WTC11 (cell line): ENCODE data around the gene ZNF205. TPM values are rescaled to one million over a fixed set of nuclear protein-coding genes. Genes with fewer than 3 reads are reported as not detected.

Source experiments
- ATAC-seq: fragments of 200-7000 bp; cut with Tn5 transposase; 2 replicates; pipeline ENCODE4 v1.10.0; 2021; ENCODE audit warnings: mild to moderate bottlenecking, moderate library complexity
- CTCF ChIA-PET: fragments of 300-600 bp; sonication (Branson Sonifier 250); formaldehyde crosslinking; loops from one replicate; lab custom pipeline; 2021; ENCODE audit warnings: antibody characterized with exemption; lab: Charles Lee
- POLR2A ChIA-PET: fragments of 350-600 bp; sonication (Branson Sonifier 250); formaldehyde crosslinking; loops from one replicate; lab custom pipeline; 2021; ENCODE audit warnings: antibody characterized with exemption; lab: Charles Lee
- DNase-seq: peaks from one replicate; pipeline ENCODE4 v3.0.0; 2021; ENCODE audit warnings: low spot score
- H3K27ac Mint-ChIP-seq: 2 replicates; pipeline ENCODE4 v1.8.0; 2021; ENCODE audit warnings: mixed read lengths
- H3K27me3 Mint-ChIP-seq: 2 replicates; pipeline ENCODE4 v1.8.0; 2021; ENCODE audit warnings: low read depth, mild to moderate bottlenecking, moderate library complexity, mixed read lengths
- H3K36me3 Mint-ChIP-seq: 2 replicates; pipeline ENCODE4 v1.8.0; 2021; ENCODE audit warnings: mixed read lengths
- H3K4me1 Mint-ChIP-seq: 2 replicates; pipeline ENCODE4 v1.8.0; 2022; ENCODE audit warnings: mixed read lengths
- H3K4me3 Mint-ChIP-seq: 2 replicates; pipeline ENCODE4 v1.8.0; 2021; ENCODE audit warnings: mild to moderate bottlenecking, moderate library complexity, mixed read lengths
- H3K9me3 Mint-ChIP-seq: 2 replicates; pipeline ENCODE4 v1.8.0; 2021; ENCODE audit warnings: mixed read lengths
- ATF2 ChIP-seq: sonication (generic); formaldehyde crosslinking; IDR thresholded peaks from 2 replicates; pipeline ENCODE4 v1.8.1; 2022; ENCODE audit warnings: low read depth, missing genetic modification reagents, borderline replicate concordance
- CREM ChIP-seq: sonication (generic); formaldehyde crosslinking; IDR thresholded peaks from 2 replicates; pipeline ENCODE4 v1.8.1; 2022; ENCODE audit warnings: mild to moderate bottlenecking, missing genetic modification reagents, moderate library complexity
- CTCF ChIP-seq: fragments of 200-600 bp; IDR thresholded peaks from 2 replicates; pipeline ENCODE4 v1.8.0; 2022; ENCODE audit warnings: antibody characterized with exemption
- ERG ChIP-seq: fragments of 250-450 bp; sonication (Bioruptor Pico); IDR thresholded peaks from 2 replicates; pipeline ENCODE4 v1.8.0; 2021; ENCODE audit warnings: mild to moderate bottlenecking
- ESRRA ChIP-seq: sonication (generic); formaldehyde crosslinking; IDR thresholded peaks from 2 replicates; pipeline ENCODE4 v1.8.1; 2022; ENCODE audit warnings: mild to moderate bottlenecking, missing genetic modification reagents, borderline replicate concordance
- FOXJ3 ChIP-seq: sonication (generic); formaldehyde crosslinking; IDR thresholded peaks from 2 replicates; pipeline ENCODE4 v1.9.0; 2021; ENCODE audit warnings: missing genetic modification reagents, mild to moderate bottlenecking, borderline replicate concordance
- FOXP1 ChIP-seq: sonication (generic); formaldehyde crosslinking; IDR thresholded peaks from 2 replicates; pipeline ENCODE4 v1.8.0; 2022; ENCODE audit warnings: missing genetic modification reagents, mild to moderate bottlenecking, moderate library complexity, borderline replicate concordance
- GRHL2 ChIP-seq: fragments of 250-450 bp; sonication (Bioruptor Pico); IDR thresholded peaks from 2 replicates; pipeline ENCODE4 v1.8.0; 2022; ENCODE audit warnings: mild to moderate bottlenecking, moderate library complexity; ENCODE audit not compliant: insufficient replicate concordance, severe bottlenecking
- HMGA2 ChIP-seq: fragments of 250-450 bp; sonication (Bioruptor Pico); IDR thresholded peaks from 2 replicates; pipeline ENCODE4 v1.4.0; 2021; ENCODE audit warnings: mild to moderate bottlenecking, moderate library complexity
- IRF2 ChIP-seq: sonication (generic); formaldehyde crosslinking; IDR thresholded peaks from 2 replicates; pipeline ENCODE4 v1.8.0; 2022; ENCODE audit warnings: low read depth, missing genetic modification reagents, borderline replicate concordance
- JUN ChIP-seq: sonication (generic); formaldehyde crosslinking; IDR thresholded peaks from 2 replicates; pipeline ENCODE4 v1.8.0; 2023; ENCODE audit warnings: mild to moderate bottlenecking, missing genetic modification reagents
- MLX ChIP-seq: sonication (generic); formaldehyde crosslinking; IDR thresholded peaks from 2 replicates; pipeline ENCODE4 v1.8.1; 2023; ENCODE audit warnings: mild to moderate bottlenecking, missing genetic modification reagents, moderate library complexity
- MYBL2 ChIP-seq: sonication (generic); formaldehyde crosslinking; IDR thresholded peaks from 2 replicates; pipeline ENCODE4 v1.8.1; 2023; ENCODE audit warnings: mild to moderate bottlenecking, moderate library complexity, missing genetic modification reagents
- NFE2L1 ChIP-seq: sonication (generic); formaldehyde crosslinking; IDR thresholded peaks from 2 replicates; pipeline ENCODE4 v1.8.1; 2023; ENCODE audit warnings: missing genetic modification reagents
- OVOL2 ChIP-seq: fragments of 250-450 bp; sonication (Bioruptor Pico); IDR thresholded peaks from 2 replicates; pipeline ENCODE4 v1.9.0; 2021; ENCODE audit warnings: mild to moderate bottlenecking, borderline replicate concordance
- PRRX2 ChIP-seq: fragments of 250-450 bp; sonication (Bioruptor Pico); IDR thresholded peaks from 2 replicates; pipeline ENCODE4 v1.8.0; 2021; ENCODE audit warnings: mild to moderate bottlenecking
- RORB ChIP-seq: fragments of 250-450 bp; sonication (Bioruptor Pico); IDR thresholded peaks from 2 replicates; pipeline ENCODE4 v1.9.0; 2021; ENCODE audit warnings: mild to moderate bottlenecking
- TEAD1 ChIP-seq: sonication (generic); formaldehyde crosslinking; IDR thresholded peaks from 2 replicates; pipeline ENCODE4 v1.8.0; 2022; ENCODE audit warnings: mild to moderate bottlenecking, missing genetic modification reagents
- TP53 ChIP-seq: sonication (generic); formaldehyde crosslinking; IDR thresholded peaks from 2 replicates; pipeline ENCODE4 v1.8.1; 2023; ENCODE audit warnings: mild to moderate bottlenecking, missing genetic modification reagents
- ZBTB21 ChIP-seq: sonication (generic); formaldehyde crosslinking; IDR thresholded peaks from 2 replicates; pipeline ENCODE4 v1.8.1; 2023; ENCODE audit warnings: mild to moderate bottlenecking, missing genetic modification reagents, borderline replicate concordance
- ZNF232 ChIP-seq: sonication (generic); formaldehyde crosslinking; IDR thresholded peaks from 2 replicates; pipeline ENCODE4 v1.8.0; 2022; ENCODE audit warnings: mild to moderate bottlenecking, missing genetic modification reagents
- ZNF416 ChIP-seq: fragments of 250-450 bp; sonication (Bioruptor Pico); IDR thresholded peaks from 2 replicates; pipeline ENCODE4 v1.9.0; 2021; ENCODE audit warnings: mild to moderate bottlenecking, inconsistent platforms
- ZNF423 ChIP-seq: fragments of 250-450 bp; sonication (Bioruptor Pico); IDR thresholded peaks from 2 replicates; pipeline ENCODE4 v2.1.2; 2022; ENCODE audit warnings: mild to moderate bottlenecking, moderate library complexity
- ZNF671 ChIP-seq: fragments of 250-450 bp; sonication (Bioruptor Pico); IDR thresholded peaks from 2 replicates; pipeline ENCODE4 v1.8.0; 2021; ENCODE audit warnings: mild to moderate bottlenecking
- total RNA-seq: library from RNA; stranded (reverse); gene quantifications from 3 replicates; pipeline ENCODE4 v1.2.3, GENCODE V29; 2021
- TF ChIP-seq, protein P1 (sequence below): sonication (generic); formaldehyde crosslinking; IDR thresholded peaks from 2 replicates; pipeline ENCODE4 v1.8.0; 2023; ENCODE audit warnings: missing genetic modification reagents
- TF ChIP-seq, protein P2 (sequence below): sonication (generic); formaldehyde crosslinking; IDR thresholded peaks from 2 replicates; pipeline ENCODE4 v1.8.1; 2023; ENCODE audit warnings: mild to moderate bottlenecking, missing genetic modification reagents
- TF ChIP-seq, protein P3 (sequence below): sonication (generic); formaldehyde crosslinking; IDR thresholded peaks from 2 replicates; pipeline ENCODE4 v1.8.0; 2022; ENCODE audit warnings: mild to moderate bottlenecking, missing genetic modification reagents

The ZNF205 gene
- total RNA-seq, 1 experiment from 2014 or later: 22.7 TPM

DNA sequence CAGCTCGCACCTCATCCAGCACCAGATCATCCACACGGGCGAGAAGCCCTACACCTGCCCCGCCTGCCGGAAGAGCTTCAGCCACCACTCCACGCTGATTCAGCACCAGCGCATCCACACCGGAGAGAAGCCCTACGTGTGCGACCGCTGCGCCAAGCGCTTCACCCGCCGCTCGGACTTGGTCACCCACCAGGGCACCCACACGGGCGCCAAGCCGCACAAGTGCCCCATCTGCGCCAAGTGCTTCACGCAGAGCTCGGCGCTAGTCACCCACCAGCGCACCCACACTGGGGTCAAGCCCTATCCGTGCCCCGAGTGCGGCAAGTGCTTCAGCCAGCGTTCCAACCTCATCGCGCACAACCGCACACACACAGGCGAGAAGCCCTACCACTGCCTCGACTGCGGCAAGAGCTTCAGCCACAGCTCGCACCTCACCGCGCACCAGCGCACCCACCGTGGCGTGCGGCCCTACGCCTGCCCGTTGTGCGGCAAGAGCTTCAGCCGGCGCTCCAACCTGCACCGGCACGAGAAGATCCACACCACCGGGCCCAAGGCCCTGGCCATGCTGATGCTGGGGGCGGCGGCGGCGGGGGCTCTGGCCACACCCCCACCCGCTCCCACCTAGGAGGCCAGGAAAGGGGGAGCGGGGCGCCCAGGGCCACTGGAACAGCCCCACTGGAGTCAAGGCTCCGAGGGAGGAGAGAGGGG is 7.5 kb downstream of the ZNF205 start:
- H3K27me3 Mint-ChIP-seq: no peaks in the 10 kb centered on the region
- peak overlapping the region; percentile 32; the same call in 1 of the 2 replicates for H3K27ac Mint-ChIP-seq
- TF ChIP-seq IRF2 (CRISPR knock-in tag) (no peak), PRRX2 (no peak), ZNF423 (CRISPR knock-in tag) (no peak), HMGA2 (CRISPR knock-in tag) (no peak), CTCF (no peak), ESRRA (CRISPR knock-in tag) (no peak), OVOL2 (CRISPR knock-in tag) (no peak), FOXJ3 (CRISPR knock-in tag) (no peak), CREM (CRISPR knock-in tag) (no peak), ZNF232 (CRISPR knock-in tag) (no peak), FOXP1 (no peak), MLX (CRISPR knock-in tag) (no peak), JUN (CRISPR knock-in tag) (no peak), GRHL2 (no peak), ATF2 (CRISPR knock-in tag) (no peak), MYBL2 (CRISPR knock-in tag) (no peak), RORB (CRISPR knock-in tag) (no peak), TEAD1 (no peak)
- TF ChIP-seq, protein P1, sequence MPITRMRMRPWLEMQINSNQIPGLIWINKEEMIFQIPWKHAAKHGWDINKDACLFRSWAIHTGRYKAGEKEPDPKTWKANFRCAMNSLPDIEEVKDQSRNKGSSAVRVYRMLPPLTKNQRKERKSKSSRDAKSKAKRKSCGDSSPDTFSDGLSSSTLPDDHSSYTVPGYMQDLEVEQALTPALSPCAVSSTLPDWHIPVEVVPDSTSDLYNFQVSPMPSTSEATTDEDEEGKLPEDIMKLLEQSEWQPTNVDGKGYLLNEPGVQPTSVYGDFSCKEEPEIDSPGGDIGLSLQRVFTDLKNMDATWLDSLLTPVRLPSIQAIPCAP (CRISPR knock-in tag): no peak
- TF ChIP-seq, protein P2, sequence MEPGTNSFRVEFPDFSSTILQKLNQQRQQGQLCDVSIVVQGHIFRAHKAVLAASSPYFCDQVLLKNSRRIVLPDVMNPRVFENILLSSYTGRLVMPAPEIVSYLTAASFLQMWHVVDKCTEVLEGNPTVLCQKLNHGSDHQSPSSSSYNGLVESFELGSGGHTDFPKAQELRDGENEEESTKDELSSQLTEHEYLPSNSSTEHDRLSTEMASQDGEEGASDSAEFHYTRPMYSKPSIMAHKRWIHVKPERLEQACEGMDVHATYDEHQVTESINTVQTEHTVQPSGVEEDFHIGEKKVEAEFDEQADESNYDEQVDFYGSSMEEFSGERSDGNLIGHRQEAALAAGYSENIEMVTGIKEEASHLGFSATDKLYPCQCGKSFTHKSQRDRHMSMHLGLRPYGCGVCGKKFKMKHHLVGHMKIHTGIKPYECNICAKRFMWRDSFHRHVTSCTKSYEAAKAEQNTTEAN (CRISPR knock-in tag): no peak
- no peaks in the 10 kb centered on the region for H3K9me3 Mint-ChIP-seq
- POLR2A ChIA-PET: interaction anchor here (0.6 to 1.0 kb wide), 2 partner anchors 14 to 22 kb away, joined by 3 to 4 read pairs; no protein-coding TSS in a partner anchor
- ATAC-seq (no peak), DNase-seq (no peak)
- CTCF ChIA-PET: interaction anchor here (0.6 to 4.7 kb wide), 10 partner anchors 10 to 245 kb away, joined by 3 to 23 read pairs (median 4); partner anchors contain the start of gene ZNF213
- peaks cover 26% of the 10 kb centered on the region for H3K36me3 Mint-ChIP-seq
- peaks cover 14% of the 10 kb centered on the region for H3K4me1 Mint-ChIP-seq
- no peak overlapping the region for H3K4me3 Mint-ChIP-seq

DNA sequence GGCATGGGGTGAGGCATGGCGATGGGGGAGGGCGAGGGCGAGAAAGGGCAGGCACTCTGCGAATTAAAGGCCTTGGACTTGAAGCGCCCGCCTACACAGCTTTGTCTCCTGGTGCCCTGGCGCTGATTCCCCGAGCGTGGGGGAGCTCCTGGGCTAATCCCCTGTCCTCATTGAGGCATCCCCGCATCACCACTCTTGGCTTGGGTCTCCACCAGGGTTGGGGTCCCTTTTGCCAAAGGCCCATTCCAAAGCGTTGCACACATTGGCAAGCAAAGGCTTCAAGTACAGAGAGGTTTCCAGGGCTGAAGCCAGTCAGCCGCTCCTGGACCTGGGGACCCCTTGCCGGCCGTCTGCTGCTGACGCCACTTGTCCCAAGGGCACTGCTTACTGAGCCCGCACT is 8.0 kb downstream of the ZNF205 start:
- ChIA-PET POLR2A (interaction anchor here (0.6 kb wide), 1 partner anchor 15 kb away, joined by 3 read pairs; no protein-coding TSS in a partner anchor), CTCF (interaction anchor here (0.6 to 4.7 kb wide), 6 partner anchors 9 to 246 kb away, joined by 3 to 23 read pairs (median 4); partner anchors contain the start of gene ZNF213)
- ATAC-seq (no peak), DNase-seq (no peak)
- no peaks in the 10 kb centered on the region for H3K27me3 Mint-ChIP-seq
- H3K4me1 Mint-ChIP-seq: peaks cover 12% of the 10 kb centered on the region
- H3K36me3 Mint-ChIP-seq: peaks cover 23% of the 10 kb centered on the region
- no peak overlapping the region for H3K27ac Mint-ChIP-seq
- no peak overlapping the region for H3K4me3 Mint-ChIP-seq
- H3K9me3 Mint-ChIP-seq: no peaks in the 10 kb centered on the region
- TF ChIP-seq ERG (CRISPR knock-in tag) (no peak), ZNF416 (no peak), ZBTB21 (CRISPR knock-in tag) (no peak), NFE2L1 (CRISPR knock-in tag) (no peak), FOXJ3 (CRISPR knock-in tag) (no peak), FOXP1 (no peak), JUN (CRISPR knock-in tag) (no peak), TP53 (CRISPR knock-in tag) (no peak), ZNF671 (CRISPR knock-in tag) (no peak)
- TF ChIP-seq, protein P3, sequence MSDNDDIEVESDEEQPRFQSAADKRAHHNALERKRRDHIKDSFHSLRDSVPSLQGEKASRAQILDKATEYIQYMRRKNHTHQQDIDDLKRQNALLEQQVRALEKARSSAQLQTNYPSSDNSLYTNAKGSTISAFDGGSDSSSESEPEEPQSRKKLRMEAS (CRISPR knock-in tag): no peak
